Gastroesophageal sphincter (tissue), 4 donors: Measurements from ENCODE around the gene RSRC1. TPM values are rescaled to one million over a fixed set of nuclear protein-coding genes. Genes with fewer than 3 reads are reported as not detected.

Experiments
- ATAC-seq: fragments of 150-250 bp; one replicate; pipeline ENCODE4 v1.9.1; 2016; ENCODE audit warnings: mild to moderate bottlenecking, moderate library complexity
- H3K27ac ChIP-seq, 4 donors: fragments of 200-600 bp; sonication (generic) in 3 of 4; 1 replicate in 3 of 4; 2 replicates in 1 of 4; pipeline ENCODE4 v1.5.1; 2016 to 2019
- H3K27me3 ChIP-seq: fragments of 200-600 bp; sonication (generic); one replicate; pipeline ENCODE4 v1.5.1; 2019
- H3K36me3 ChIP-seq, 2 donors: fragments of 200-600 bp; sonication (generic); one replicate each; pipeline ENCODE4 v1.5.1; 2019; ENCODE audit warnings: control low read depth in 1 of 2
- H3K4me1 ChIP-seq, 3 donors: fragments of 200-600 bp; sonication (generic); 1 replicate in 2 of 3; 2 replicates in 1 of 3; pipeline ENCODE4 v1.5.1; 2016 to 2019; ENCODE audit warnings: control low read depth in 2 of 3
- H3K4me3 ChIP-seq, 2 donors: fragments of 200-600 bp; sonication (generic); one replicate each; pipeline ENCODE4 v1.5.1; 2019; ENCODE audit warnings: mild to moderate bottlenecking in 1 of 2, moderate library complexity in 1 of 2
- H3K9me3 ChIP-seq, 3 donors: fragments of 200-600 bp; sonication (generic); one replicate each; pipeline ENCODE4 v1.5.1; 2017 to 2019; ENCODE audit warnings: control low read depth in 2 of 3
- CTCF ChIP-seq, 4 experiments: fragments of 200-600 bp in 2 of 4; fragments of 450-650 bp in 2 of 4; sonication (generic) in 1 of 4; IDR thresholded peaks; one replicate each; pipeline ENCODE4 v1.5.1; 2017 to 2019; ENCODE audit warnings: antibody characterized with exemption in 4 of 4, mild to moderate bottlenecking in 2 of 4, moderate library complexity in 2 of 4
- EP300 ChIP-seq: sonication (generic); formaldehyde crosslinking; IDR thresholded peaks from one replicate; pipeline ENCODE4 v1.6.1; 2017; ENCODE audit warnings: antibody characterized with exemption, mild to moderate bottlenecking
- POLR2A ChIP-seq, 2 donors: fragments of 450-650 bp; IDR thresholded peaks; one replicate each; pipeline ENCODE4 v1.6.1; 2017; ENCODE audit warnings: antibody characterized with exemption in 2 of 2, mild to moderate bottlenecking in 2 of 2, moderate library complexity in 1 of 2
- POLR2AphosphoS5 ChIP-seq: sonication (generic); formaldehyde crosslinking; IDR thresholded peaks from one replicate; pipeline ENCODE4 v1.6.1; 2017; ENCODE audit warnings: antibody characterized with exemption
- WGBS, 2 donors: methylation state at CpG; one replicate each; pipeline ENCODE4 v1.1.5; 2018; ENCODE audit warnings: low coverage in 1 of 2; 5-methylcytosine and 5-hydroxymethylcytosine counted together
- total RNA-seq, 4 donors: library from RNA; depleted of rRNA; stranded (reverse); fragments of >200 nt; gene quantifications; one replicate each; pipeline ENCODE4 v1.1.0, GENCODE V29; 2016

The RSRC1 gene
- total RNA-seq, 4 donors from 2014 or later, result 40.6 to 66.0 (median 43.9) TPM

GRCh38 chr3:158350971-158351370 is 241.1 kb downstream of the RSRC1 start:
- no peaks in the 10 kb centered on the region for H3K36me3 ChIP-seq
- no peak overlapping the region for H3K4me3 ChIP-seq
- no peaks in the 10 kb centered on the region for H3K4me1 ChIP-seq
- no peaks in the 10 kb centered on the region for H3K9me3 ChIP-seq
- ATAC-seq, result no peak
- H3K27me3 ChIP-seq, result no peaks in the 10 kb centered on the region
- TF ChIP-seq EP300 (no peak), POLR2AphosphoS5 (no peak), POLR2A (IDR thresholded peaks at IDR 0.05) (no peak), CTCF (IDR thresholded peaks at IDR 0.05) (no peak)
- WGBS, 2 donors, result 81 to 100% methylated on average over 3 to 4 of the region's 4 CpGs
- H3K27ac ChIP-seq, result no peak overlapping the region

GRCh38 chr3:158352551-158352950 is 242.7 kb downstream of the RSRC1 start:
- ATAC-seq, result no peak
- H3K4me3 ChIP-seq, result no peak overlapping the region
- TF ChIP-seq CTCF (IDR thresholded peaks at IDR 0.05), result no peak
- no peak for TF ChIP-seq POLR2A (IDR thresholded peaks at IDR 0.05)
- TF ChIP-seq EP300, result no peak
- TF ChIP-seq POLR2AphosphoS5, result no peak
- no peaks in the 10 kb centered on the region for H3K36me3 ChIP-seq
- H3K9me3 ChIP-seq, result no peaks in the 10 kb centered on the region
- 93 to 95% methylated on average over 4 of the region's 4 CpGs for WGBS, 2 donors
- H3K4me1 ChIP-seq, result no peaks in the 10 kb centered on the region
- H3K27me3 ChIP-seq, result no peaks in the 10 kb centered on the region
- no peak overlapping the region for H3K27ac ChIP-seq

- H3K9me3 ChIP-seq, result no peaks in the 10 kb centered on the region
- WGBS, 2 donors, result 89 to 90% methylated on average over 2 of the region's 2 CpGs
- no peaks in the 10 kb centered on the region for H3K27me3 ChIP-seq
- H3K27ac ChIP-seq, result no peak overlapping the region
- H3K4me1 ChIP-seq, result no peaks in the 10 kb centered on the region
- TF ChIP-seq POLR2AphosphoS5 (no peak), POLR2A (IDR thresholded peaks at IDR 0.05) (no peak), CTCF (IDR thresholded peaks at IDR 0.05) (no peak), EP300 (no peak)
- no peak for ATAC-seq
- peaks cover 0 to 5% of the 10 kb centered on the region in 2 donors for H3K36me3 ChIP-seq
- H3K4me3 ChIP-seq, result no peak overlapping the region
Observed at GRCh38 chr3:158354713-158355112, 244.8 kb downstream of the RSRC1 start.

GRCh38 chr3:158355623-158356588 is 246.0 kb downstream of the RSRC1 start:
- no peak overlapping the region for H3K4me3 ChIP-seq
- H3K9me3 ChIP-seq, result no peaks in the 10 kb centered on the region
- H3K4me1 ChIP-seq, result no peaks in the 10 kb centered on the region
- no peak for ATAC-seq
- no peak overlapping the region for H3K27ac ChIP-seq
- no peak for TF ChIP-seq POLR2AphosphoS5
- no peak for TF ChIP-seq EP300
- TF ChIP-seq CTCF (IDR thresholded peaks at IDR 0.05), result no peak
- no peak for TF ChIP-seq POLR2A (IDR thresholded peaks at IDR 0.05)
- H3K36me3 ChIP-seq, result peaks cover 0 to 7% of the 10 kb centered on the region in 2 donors
- H3K27me3 ChIP-seq, result no peaks in the 10 kb centered on the region
- WGBS, 2 donors, result 95 to 96% methylated on average over 4 of the region's 4 CpGs

- H3K27me3 ChIP-seq, result no peaks in the 10 kb centered on the region
- no peak overlapping the region for H3K27ac ChIP-seq
- 92% methylated on average over 6 of the region's 6 CpGs; no CpG with 5 or more reads in 1 of the 2 donors for WGBS, 2 donors
- no peaks in the 10 kb centered on the region for H3K9me3 ChIP-seq
- ATAC-seq, result no peak
- peaks cover 0 to 7% of the 10 kb centered on the region in 2 donors for H3K36me3 ChIP-seq
- H3K4me3 ChIP-seq, result no peak overlapping the region
- H3K4me1 ChIP-seq, result no peaks in the 10 kb centered on the region
- TF ChIP-seq CTCF (IDR thresholded peaks at IDR 0.05) (no peak), POLR2AphosphoS5 (no peak), POLR2A (IDR thresholded peaks at IDR 0.05) (no peak), EP300 (no peak)
Observed at GRCh38 chr3:158359339-158359738, 249.4 kb downstream of the RSRC1 start.
